Activated CD4-positive, alpha-beta T cell treated with anti-CD3 and anti-CD28 coated beads, Interleukin-2, amount 10 ng/mL, durations not matched to agents 24 days and 14 days (primary cell): ENCODE measurements around the gene COL18A1. TPM values are rescaled to one million over a fixed set of nuclear protein-coding genes. Genes with fewer than 3 reads are reported as not detected.
A peak's percentile ranks its signal among the peaks of the same experiment; 100 is the strongest.
"Not testable (repeated sequence)": the region's sequence is repeated elsewhere in the genome, so short reads cannot be mapped to it uniquely, and the experiment has no call there.

Source experiments
- DNase-seq: peaks from one replicate; pipeline ENCODE4 v3.0.0; 2022
- H3K27ac Mint-ChIP-seq: one replicate; pipeline ENCODE4 v1.8.0; 2022; ENCODE audit warnings: mild to moderate bottlenecking, mixed read lengths
- H3K27me3 Mint-ChIP-seq: one replicate; pipeline ENCODE4 v1.8.0; 2022; ENCODE audit warnings: mixed read lengths
- H3K36me3 Mint-ChIP-seq: one replicate; pipeline ENCODE4 v1.8.0; 2022; ENCODE audit warnings: low read depth, mild to moderate bottlenecking, mixed read lengths
- H3K4me1 Mint-ChIP-seq: one replicate; pipeline ENCODE4 v1.8.0; 2021; ENCODE audit warnings: mixed read lengths
- H3K4me3 Mint-ChIP-seq: one replicate; pipeline ENCODE4 v1.8.0; 2022; ENCODE audit warnings: mild to moderate bottlenecking, moderate library complexity, mixed read lengths
- H3K9me3 Mint-ChIP-seq: one replicate; pipeline ENCODE4 v1.8.0; 2021; ENCODE audit warnings: mixed read lengths
- intact Hi-C: fragments of 100-400 bp; cut with micrococcal nuclease; formaldehyde crosslinking; loops from one replicate; pipeline ENCODE4 v1.15.1; 2023
- total RNA-seq: library from RNA; stranded (reverse); gene quantifications from 2 replicates; pipeline ENCODE4 v1.2.3, GENCODE V29; 2022

COL18A1 gene
- total RNA-seq, 1 donor from 2014 or later: 3.2 TPM

GRCh38 chr21:45435405-45435981 lies 30.5 kb downstream of the COL18A1 start:
- Mint-ChIP-seq H3K4me3 (no peak overlapping the region), H3K27ac (peak overlapping the region; percentile 11), H3K27me3 (no peaks in the 10 kb centered on the region), H3K36me3 (no peaks in the 10 kb centered on the region), H3K9me3 (no peaks in the 10 kb centered on the region), H3K4me1 (no peaks in the 10 kb centered on the region)
- DNase-seq: no peak
- intact Hi-C loops: no loop called here

- H3K4me3 Mint-ChIP-seq: no peak overlapping the region
- intact Hi-C loops: no loop called here
- no peaks in the 10 kb centered on the region for H3K4me1 Mint-ChIP-seq
- H3K9me3 Mint-ChIP-seq: no peaks in the 10 kb centered on the region
- H3K27ac Mint-ChIP-seq: peak overlapping the region; percentile 11
- H3K36me3 Mint-ChIP-seq: no peaks in the 10 kb centered on the region
- no peak for DNase-seq
- peaks cover under 1% of the 10 kb centered on the region for H3K27me3 Mint-ChIP-seq
These were observed 31.5 kb downstream of the COL18A1 start for GRCh38 chr21:45436351-45437065.

GRCh38 chr21:45437844-45438243 lies 32.9 kb downstream of the COL18A1 start:
- H3K4me3 Mint-ChIP-seq, H3K27me3 Mint-ChIP-seq, DNase-seq, H3K36me3 Mint-ChIP-seq, H3K4me1 Mint-ChIP-seq, H3K9me3 Mint-ChIP-seq, H3K27ac Mint-ChIP-seq, intact Hi-C loops: not testable (repeated sequence)

- Mint-ChIP-seq H3K9me3 (no peaks in the 10 kb centered on the region), H3K27ac (no peak overlapping the region), H3K4me3 (no peak overlapping the region), H3K27me3 (peaks cover 1% of the 10 kb centered on the region), H3K4me1 (no peaks in the 10 kb centered on the region), H3K36me3 (no peaks in the 10 kb centered on the region)
- no peak for DNase-seq
- intact Hi-C loops: loop anchor here (1.0 kb wide), 2 partner anchors 146 to 298 kb away; no protein-coding TSS in a partner anchor
These were observed 33.6 kb downstream of the COL18A1 start for GRCh38 chr21:45438391-45439145.

GRCh38 chr21:45439161-45439872 lies 34.4 kb downstream of the COL18A1 start:
- Mint-ChIP-seq H3K4me3 (peak overlapping the region; percentile 71), H3K9me3 (no peaks in the 10 kb centered on the region), H3K4me1 (no peaks in the 10 kb centered on the region), H3K27me3 (peaks cover 1% of the 10 kb centered on the region), H3K36me3 (no peaks in the 10 kb centered on the region), H3K27ac (no peak overlapping the region)
- DNase-seq: peak; percentile 95
- intact Hi-C loops: loop anchor here (1.0 kb wide), 2 partner anchors 147 to 299 kb away; no protein-coding TSS in a partner anchor

GRCh38 chr21:45439901-45440461 lies 35.0 kb downstream of the COL18A1 start:
- DNase-seq: no peak
- H3K36me3 Mint-ChIP-seq: no peaks in the 10 kb centered on the region
- intact Hi-C loops: loop anchor here (1.0 to 10.0 kb wide), 3 partner anchors 148 to 385 kb away; no protein-coding TSS in a partner anchor

GRCh38 chr21:45440736-45441350 lies 35.9 kb downstream of the COL18A1 start:
- intact Hi-C loops: loop anchor here (10.0 kb wide), 1 partner anchor 384 kb away; no protein-coding TSS in a partner anchor
- no peak for DNase-seq
- Mint-ChIP-seq H3K27ac (no peak overlapping the region), H3K36me3 (no peaks in the 10 kb centered on the region), H3K4me1 (peaks cover 2% of the 10 kb centered on the region), H3K27me3 (peaks cover 5% of the 10 kb centered on the region), H3K9me3 (no peaks in the 10 kb centered on the region), H3K4me3 (no peak overlapping the region)

More at GRCh38 chr21:45439901-45440461, 35.0 kb downstream of the COL18A1 start:
- H3K4me3 Mint-ChIP-seq: no peak overlapping the region
- H3K27me3 Mint-ChIP-seq: peaks cover 1% of the 10 kb centered on the region
- H3K27ac Mint-ChIP-seq: no peak overlapping the region
- H3K9me3 Mint-ChIP-seq: no peaks in the 10 kb centered on the region
- H3K4me1 Mint-ChIP-seq: no peaks in the 10 kb centered on the region

GRCh38 chr21:45441431-45442255 lies 36.7 kb downstream of the COL18A1 start:
- H3K4me3 Mint-ChIP-seq: no peak overlapping the region
- DNase-seq: no peak
- H3K27me3 Mint-ChIP-seq: peaks cover 7% of the 10 kb centered on the region
- H3K9me3 Mint-ChIP-seq: no peaks in the 10 kb centered on the region
- H3K27ac Mint-ChIP-seq: no peak overlapping the region
- H3K4me1 Mint-ChIP-seq: peaks cover 2% of the 10 kb centered on the region
- intact Hi-C loops: loop anchor here (10.0 kb wide), 1 partner anchor 383 kb away; no protein-coding TSS in a partner anchor
- no peaks in the 10 kb centered on the region for H3K36me3 Mint-ChIP-seq

- intact Hi-C loops: loop anchor here (10.0 kb wide), 1 partner anchor 383 kb away; no protein-coding TSS in a partner anchor
- H3K27ac Mint-ChIP-seq: peak overlapping the region; percentile 25
- DNase-seq: no peak
- no peaks in the 10 kb centered on the region for H3K9me3 Mint-ChIP-seq
- H3K4me1 Mint-ChIP-seq: peaks cover 2% of the 10 kb centered on the region
- no peaks in the 10 kb centered on the region for H3K36me3 Mint-ChIP-seq
- peaks cover 7% of the 10 kb centered on the region for H3K27me3 Mint-ChIP-seq
- no peak overlapping the region for H3K4me3 Mint-ChIP-seq
These were observed 37.3 kb downstream of the COL18A1 start for GRCh38 chr21:45442276-45442675.

GRCh38 chr21:45442686-45443594 lies 38.0 kb downstream of the COL18A1 start:
- not testable (repeated sequence) for H3K36me3 Mint-ChIP-seq, H3K27me3 Mint-ChIP-seq, H3K4me1 Mint-ChIP-seq, H3K27ac Mint-ChIP-seq, H3K4me3 Mint-ChIP-seq, H3K9me3 Mint-ChIP-seq, DNase-seq
- intact Hi-C loops: loop anchor here (10.0 kb wide), 1 partner anchor 382 kb away; no protein-coding TSS in a partner anchor

GRCh38 chr21:45443595-45444181 lies 38.7 kb downstream of the COL18A1 start:
- H3K9me3 Mint-ChIP-seq: no peaks in the 10 kb centered on the region
- DNase-seq: no peak

More at GRCh38 chr21:45443595-45444181, 38.7 kb downstream of the COL18A1 start:
- peaks cover 12% of the 10 kb centered on the region for H3K27me3 Mint-ChIP-seq
- H3K27ac Mint-ChIP-seq: peak overlapping the region; percentile 41
- intact Hi-C loops: loop anchor here (10.0 kb wide), 1 partner anchor 381 kb away; no protein-coding TSS in a partner anchor
- no peak overlapping the region for H3K4me3 Mint-ChIP-seq
- H3K36me3 Mint-ChIP-seq: no peaks in the 10 kb centered on the region
- peaks cover 2% of the 10 kb centered on the region for H3K4me1 Mint-ChIP-seq
